K562 (cell line): ENCODE data around the gene KIFC3. TPM values are rescaled to one million over a fixed set of nuclear protein-coding genes. Genes with fewer than 3 reads are reported as not detected.

Source experiments
- ATAC-seq: fragments of 200-7000 bp; cut with Tn5 transposase; 3 replicates; pipeline ENCODE4 v1.9.1; 2020; ENCODE audit warnings: moderate library complexity
- BruUV-seq: library from RNA; stranded (reverse); fragments of 400-500 nt; replicated peaks from 2 replicates; lab custom pipeline; 2021; lab: Mats Ljungman, UMichigan
- CTCF ChIA-PET: fragments of 300-600 bp; formaldehyde crosslinking; extraction: SDS; loops from one replicate; lab custom pipeline; 2021; ENCODE audit warnings: low intra/inter-chr PET ratio; lab: Yijun Ruan, JAX
- POLR2A ChIA-PET: fragments of 300-600, 350-650 bp; sonication (Branson Sonifier 250); formaldehyde crosslinking; extraction: SDS; loops from one replicate; lab custom pipeline; 2021; ENCODE audit warnings: antibody characterized with exemption, inconsistent platforms; lab: Yijun Ruan, JAX
- DNase-seq, 4 experiments: peaks; one replicate each; pipeline versions ENCODE4 v3.0.0 to v3.0.0-alpha.2; 2011 to 2018; ENCODE audit warnings: low spot score in 3 of 4, mixed read lengths in 3 of 4; ENCODE audit errors: extremely low read depth in 1 of 4
- FAIRE-seq: peaks from 2 replicates; lab custom pipeline; 2011; peaks lifted over from hg19 to GRCh38; lab: Jason Lieb, UNC
- H2AFZ ChIP-seq: 2 replicates; pipeline ENCODE4 v1.6.0; 2011; ENCODE audit warnings: low read depth, low read length, control low read depth, inconsistent platforms
- H3K27ac ChIP-seq: fragments of 200-600 bp; 3 replicates; pipeline ENCODE4 v1.8.0; 2011; ENCODE audit warnings: low read depth, mild to moderate bottlenecking, control low read depth, inconsistent platforms, low read length, moderate library complexity, mixed read lengths; ENCODE audit errors: extremely low read depth
- H3K27me3 ChIP-seq, 2 experiments: fragments of 300-600 bp in 1 of 2; 2 replicates in 1 of 2; 3 replicates in 1 of 2; pipeline versions ENCODE4 v1.6.0 to v1.8.0; 2011; ENCODE audit warnings: inconsistent platforms in 2 of 2, low read length in 2 of 2, mild to moderate bottlenecking in 1 of 2, mixed read lengths in 1 of 2, moderate library complexity in 1 of 2; ENCODE audit not compliant: control insufficient read depth in 2 of 2, insufficient read depth in 2 of 2
- H3K36me3 ChIP-seq: fragments of 300-600 bp; 3 replicates; pipeline ENCODE4 v1.8.0; 2011; ENCODE audit warnings: mild to moderate bottlenecking, low read length, inconsistent platforms; ENCODE audit not compliant: control insufficient read depth, insufficient read depth
- H3K4me1 ChIP-seq, 2 experiments: fragments of 200-600 bp in 1 of 2; replicated peaks in 1 of 2; 2 replicates in 1 of 2; 3 replicates in 1 of 2; pipeline versions ENCODE4 v1.5.1 to v1.8.0; 2011; ENCODE audit warnings: inconsistent platforms in 2 of 2, low read length in 2 of 2, mild to moderate bottlenecking in 1 of 2, mixed read lengths in 1 of 2, moderate library complexity in 1 of 2; ENCODE audit not compliant: control insufficient read depth in 2 of 2, insufficient read depth in 2 of 2
- H3K4me2 ChIP-seq: 2 replicates; pipeline ENCODE4 v1.6.1; 2011; ENCODE audit warnings: low read length, control low read depth, inconsistent platforms, mixed read lengths; ENCODE audit not compliant: insufficient read depth
- H3K4me3 ChIP-seq: fragments of 200-600 bp; sonication (generic), shearing (Covaris generic); 2 replicates; pipeline ENCODE4 v1.5.1; 2016; ENCODE audit warnings: control low read depth, inconsistent platforms
- H3K79me2 ChIP-seq: fragments of 200-600 bp; 3 replicates; pipeline ENCODE4 v1.8.0; 2011; ENCODE audit warnings: low read length, inconsistent platforms; ENCODE audit not compliant: control insufficient read depth, insufficient read depth
- H3K9ac ChIP-seq, 2 experiments: 2 replicates each; pipeline versions ENCODE4 v1.6.0 to v1.6.1; 2011; ENCODE audit warnings: low read depth in 2 of 2, low read length in 2 of 2, control low read depth in 1 of 2, inconsistent platforms in 1 of 2, mild to moderate bottlenecking in 1 of 2, mixed read lengths in 1 of 2; ENCODE audit not compliant: insufficient read depth in 1 of 2
- H3K9me1 ChIP-seq: one replicate; pipeline ENCODE4 v1.6.0; 2011; ENCODE audit warnings: inconsistent platforms, mild to moderate bottlenecking, low read length, moderate library complexity; ENCODE audit not compliant: control insufficient read depth, insufficient read depth
- H3K9me3 ChIP-seq: replicated peaks from 2 replicates; pipeline ENCODE4 v1.5.1; 2011; ENCODE audit warnings: low read depth, low read length, inconsistent platforms; ENCODE audit not compliant: control insufficient read depth, insufficient read depth
- H4K20me1 ChIP-seq: replicated peaks from 2 replicates; pipeline ENCODE4 v1.6.1; 2011; ENCODE audit warnings: low read length, inconsistent platforms, mixed read lengths; ENCODE audit not compliant: control insufficient read depth, insufficient read depth
- KLF16 ChIP-seq: IDR thresholded peaks from 2 replicates; pipeline ENCODE4 v1.6.1; 2016; ENCODE audit warnings: antibody characterized with exemption
- POLR2G ChIP-seq: fragments of 200-400 bp; formaldehyde crosslinking; IDR thresholded peaks from 2 replicates; pipeline ENCODE4 v1.6.1; 2017; ENCODE audit warnings: low read depth, mild to moderate bottlenecking, antibody characterized with exemption, low read length, moderate library complexity
- ZBTB17 ChIP-seq: fragments of 450-650 bp; formaldehyde crosslinking; IDR thresholded peaks from 2 replicates; pipeline ENCODE4 v1.4.0; 2020; ENCODE audit warnings: mild to moderate bottlenecking
- WGBS: fragments of 100-300 bp; shearing (Covaris generic); methylation state at CpG from one replicate; pipeline ENCODE4 v1.1.6; 2016; ENCODE audit warnings: low coverage, mixed read lengths; ENCODE audit not compliant: insufficient coverage; ENCODE audit errors: missing lambda C conversion rate; 5-methylcytosine and 5-hydroxymethylcytosine counted together
- in situ Hi-C: fragments of 300-500 bp; cut with MboI; formaldehyde crosslinking; loops from 4 replicates; pipeline ENCODE4 v1.15.0; 2018; ENCODE audit warnings: inconsistent platforms, mixed read lengths
- intact Hi-C: fragments of 100-400 bp; cut with micrococcal nuclease; formaldehyde crosslinking; loops from 2 replicates; pipeline ENCODE4 v1.14.2; 2022
- polyA plus RNA-seq, 8 experiments: library from polyadenylated mRNA; depleted of rRNA in 4 of 8; stranded (reverse) in 5 of 8; unstranded in 3 of 8; fragments of >200 nt; fragmentation: Nextera tagmentation in 2 of 8; fragmentation: Illumina TruSeq in 1 of 8; extraction: Ambion mirVana in 2 of 8; extraction: Trizol in 1 of 8; gene quantifications; 2 replicates each; pipeline versions ENCODE4 v1.2.1 to v1.2.3, GENCODE V29; 2011 to 2014; ENCODE audit warnings: inconsistent platforms in 1 of 8, missing spikeins in 1 of 8
- total RNA-seq, 7 experiments: library from RNA; depleted of rRNA in 6 of 7; stranded (reverse); fragments of >200 nt in 6 of 7; fragmentation: Illumina TruSeq in 2 of 7; extraction: Trizol in 2 of 7; gene quantifications; 2 replicates each; pipeline versions ENCODE4 v1.2.1 to v1.2.3, GENCODE V29; 2011 to 2021; ENCODE audit warnings: low replicate concordance in 1 of 7

The KIFC3 gene
- total and polyA plus RNA-seq, 9 of the 15 experiments (the other 6 are each of a cell fraction or from before 2014, with no cell fraction given) = 0.23 to 105 (median 26.2) TPM

GRCh38 chr16:57770361-57770760, 31.9 kb downstream of the KIFC3 start (continued):
- no peak for TF ChIP-seq ZBTB17

GRCh38 chr16:57769541-57770145, 32.6 kb downstream of the KIFC3 start:
- no peak overlapping the region for H2AFZ ChIP-seq
- FAIRE-seq (no peak), ATAC-seq (no peak), DNase-seq (no peak)
- H3K27me3 ChIP-seq = no peaks in the 10 kb centered on the region
- intact Hi-C loops (no loop called here), in situ Hi-C loops (no loop called here)
- H3K4me2 ChIP-seq = no peak overlapping the region
- H4K20me1 ChIP-seq = no peaks in the 10 kb centered on the region
- POLR2A ChIA-PET = no interaction called here
- H3K9me3 ChIP-seq = no peaks in the 10 kb centered on the region
- no peak overlapping the region for H3K27ac ChIP-seq
- H3K36me3 ChIP-seq = peaks cover 68% of the 10 kb centered on the region
- CTCF ChIA-PET = no interaction called here
- no peak overlapping the region for H3K9ac ChIP-seq
- TF ChIP-seq POLR2G (peak; percentile 44; the same call in 1 of the 2 replicates), KLF16 (no peak)
- no peaks in the 10 kb centered on the region for H3K79me2 ChIP-seq
- 92% methylated on average over 18 of the region's 22 CpGs for WGBS
- BruUV-seq = no TSS peak
- no peak overlapping the region for H3K4me3 ChIP-seq
- H3K4me1 ChIP-seq = peaks cover 4 to 9% of the 10 kb centered on the region in 2 experiments; a peak in 3 of 5 replicates
- H3K9me1 ChIP-seq = no peaks in the 10 kb centered on the region
